BLaER1 treated with 17β-estradiol and CSF1 and Interleukin-3, amounts not matched to agents 10 nM and 100 nM (cell line): ENCODE results near the gene SLC39A11.
A peak's percentile ranks its signal among the peaks of the same experiment; 100 is the strongest.
"Not testable (repeated sequence)": the region's sequence is repeated elsewhere in the genome, so short reads cannot be mapped to it uniquely, and the experiment has no call there.

Source experiments
- H3K27ac ChIP-seq, 11 experiments: shearing (Covaris generic); formaldehyde crosslinking; 2 replicates each; pipeline ENCODE4 v1.8.1; 2022
- H3K27me3 ChIP-seq, 11 experiments: shearing (Covaris generic); formaldehyde crosslinking; 2 replicates each; pipeline ENCODE4 v1.8.1; 2022
- H3K36me3 ChIP-seq, 11 experiments: shearing (Covaris generic); formaldehyde crosslinking; 2 replicates each; pipeline ENCODE4 v1.8.1; 2022
- H3K4me1 ChIP-seq, 10 experiments: shearing (Covaris generic); formaldehyde crosslinking; 2 replicates each; pipeline ENCODE4 v1.8.1; 2022
- H3K4me2 ChIP-seq, 11 experiments: shearing (Covaris generic); formaldehyde crosslinking; 2 replicates each; pipeline ENCODE4 v1.8.1; 2022
- H3K4me3 ChIP-seq, 10 experiments: shearing (Covaris generic); formaldehyde crosslinking; 2 replicates each; pipeline ENCODE4 v1.8.1; 2022
- H3K9ac ChIP-seq, 11 experiments: shearing (Covaris generic); formaldehyde crosslinking; 2 replicates each; pipeline ENCODE4 v1.8.1; 2022
- H3K9me3 ChIP-seq, 11 experiments: shearing (Covaris generic); formaldehyde crosslinking; replicated peaks in 1 of 11; 2 replicates each; pipeline ENCODE4 v1.8.1; 2022
- H4K20me1 ChIP-seq, 11 experiments: shearing (Covaris generic); formaldehyde crosslinking; 2 replicates each; pipeline ENCODE4 v1.8.1; 2022
- Cebpa-rat ChIP-seq, 11 experiments: shearing (Covaris generic); IDR thresholded peaks; 2 replicates each; pipeline ENCODE4 v1.8.1; 2022

SLC39A11 gene

GRCh38 chr17:73071066-73071999 is 21.2 kb downstream of the SLC39A11 start:
- Histone ChIP-seq H3K9me3 (peaks cover 2 to 40% (median 23%) of the 10 kb centered on the region in 11 experiments; a peak in 19 of 22 replicates), H3K27me3 (no peaks in the 10 kb centered on the region), H3K4me2 (peak overlapping the region; percentile 67 to 88 (median 82); a peak in 21 of 22 replicates), H3K9ac (peak overlapping the region in 6 of 11 experiments; percentile 58 to 73 (median 70); a peak in 11 of 22 replicates), H4K20me1 (no peaks in the 10 kb centered on the region), H3K27ac (peak overlapping the region in 7 of 11 experiments; percentile 54 to 85 (median 78); a peak in 13 of 22 replicates), H3K4me1 (peaks cover 23 to 67% (median 60%) of the 10 kb centered on the region in 10 experiments), H3K4me3 (no peak overlapping the region), H3K36me3 (peaks cover 18 to 35% (median 25%) of the 10 kb centered on the region in 11 experiments; a peak in 20 of 22 replicates)
- no peak for TF ChIP-seq Cebpa-rat (IDR thresholded peaks at IDR 0.05)

GRCh38 chr17:73069841-73070240 is 22.6 kb downstream of the SLC39A11 start:
- Histone ChIP-seq H3K9ac (no peak overlapping the region), H3K27me3 (no peaks in the 10 kb centered on the region), H3K9me3 (peaks cover 3 to 40% (median 24%) of the 10 kb centered on the region in 11 experiments; a peak in 19 of 22 replicates), H4K20me1 (no peaks in the 10 kb centered on the region; a peak in 1 of 22 replicates), H3K36me3 (peaks cover 18 to 42% (median 28%) of the 10 kb centered on the region in 11 experiments; a peak in 20 of 22 replicates), H3K4me2 (peak overlapping the region in 7 of 11 experiments; percentile 72 to 88 (median 82); a peak in 12 of 22 replicates), H3K27ac (peak overlapping the region in 5 of 11 experiments; percentile 5 to 85 (median 79); a peak in 6 of 22 replicates), H3K4me1 (peaks cover 23 to 68% (median 60%) of the 10 kb centered on the region in 10 experiments), H3K4me3 (peak overlapping the region in 1 of 10 experiments; percentile 21; a peak in 1 of 20 replicates)
- no peak for TF ChIP-seq Cebpa-rat (IDR thresholded peaks at IDR 0.05)

- Histone ChIP-seq H4K20me1 (peaks cover 0 to 3% (median 0%) of the 10 kb centered on the region in 11 experiments; a peak in 2 of 22 replicates), H3K4me3 (no peak overlapping the region), H3K27ac (peak overlapping the region in 3 of 11 experiments; percentile 13 to 64 (median 24); a peak in 4 of 22 replicates), H3K4me2 (peak overlapping the region in 8 of 11 experiments; percentile 13 to 87 (median 59); a peak in 13 of 22 replicates), H3K9ac (no peak overlapping the region), H3K27me3 (no peaks in the 10 kb centered on the region), H3K9me3 (peaks cover 3 to 40% (median 24%) of the 10 kb centered on the region in 11 experiments; a peak in 19 of 22 replicates), H3K4me1 (peaks cover 25 to 71% (median 63%) of the 10 kb centered on the region in 10 experiments), H3K36me3 (peaks cover 18 to 42% (median 28%) of the 10 kb centered on the region in 11 experiments; a peak in 20 of 22 replicates)
- TF ChIP-seq Cebpa-rat (IDR thresholded peaks at IDR 0.05) = no peak
Observed at GRCh38 chr17:73069164-73069770, 23.2 kb downstream of the SLC39A11 start.

DNA sequence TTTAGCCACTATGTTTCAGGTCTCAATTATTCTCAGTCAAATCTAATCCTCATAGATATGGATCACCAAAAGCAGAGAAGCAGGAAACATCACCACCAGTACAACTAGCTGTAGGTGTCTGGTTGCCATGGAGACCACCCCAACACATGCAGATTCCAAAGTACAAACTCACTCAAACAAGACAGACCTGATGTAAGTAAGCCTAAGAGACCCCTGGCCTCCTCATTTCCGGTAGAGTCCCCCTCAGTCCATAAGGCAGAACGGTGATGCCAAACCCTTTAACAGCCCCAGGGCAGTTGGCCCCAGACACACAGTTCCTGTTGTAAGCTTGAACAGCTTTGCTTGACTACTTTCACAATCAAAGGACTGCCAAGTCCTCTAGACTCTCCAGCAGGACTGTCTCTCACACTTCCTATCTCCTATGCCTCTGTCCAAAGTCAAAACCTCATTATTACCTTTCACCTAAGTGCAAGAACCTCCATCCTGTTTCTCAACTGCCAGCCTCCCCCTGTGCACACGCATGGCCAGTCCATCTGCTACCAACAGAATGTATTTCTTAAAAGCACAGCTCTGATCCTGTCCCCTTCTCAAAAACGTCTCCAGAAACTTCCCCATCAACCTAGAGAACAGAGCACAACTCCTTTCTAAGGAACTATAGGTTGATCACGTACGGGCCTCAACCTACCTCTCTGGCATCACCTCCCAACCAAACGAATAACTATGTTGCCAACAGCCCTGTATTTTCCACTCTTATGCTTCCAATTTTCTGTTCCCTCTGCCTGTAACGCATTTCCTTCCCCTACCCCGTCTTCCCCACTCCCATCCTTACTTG is 23.9 kb downstream of the SLC39A11 start:
- Histone ChIP-seq H3K27me3 (no peaks in the 10 kb centered on the region), H3K27ac (peak overlapping the region in 6 of 11 experiments; percentile 1 to 64 (median 17); a peak in 9 of 22 replicates), H3K9me3 (peaks cover 3 to 40% (median 24%) of the 10 kb centered on the region in 11 experiments; a peak in 19 of 22 replicates), H4K20me1 (peaks cover 0 to 3% (median 0%) of the 10 kb centered on the region in 11 experiments; a peak in 2 of 22 replicates), H3K9ac (0 out of 22 replicates have a peak overlapping the region, but pooled peaks of 1 of the 11 experiments have one; percentile 3), H3K4me1 (peaks cover 27 to 73% (median 67%) of the 10 kb centered on the region in 10 experiments), H3K4me2 (peak overlapping the region in 9 of 11 experiments; percentile 13 to 87 (median 59); a peak in 17 of 22 replicates), H3K36me3 (peaks cover 18 to 42% (median 28%) of the 10 kb centered on the region in 11 experiments; a peak in 20 of 22 replicates), H3K4me3 (no peak overlapping the region)
- TF ChIP-seq Cebpa-rat (IDR thresholded peaks at IDR 0.05) = no peak

- not testable (repeated sequence) for H3K27me3 ChIP-seq, H3K4me3 ChIP-seq, H4K20me1 ChIP-seq, H3K9ac ChIP-seq
- H3K9me3 ChIP-seq = peaks cover 3 to 41% (median 24%) of the 10 kb centered on the region in 11 experiments; a peak in 20 of 22 replicates
- peak overlapping the region in 4 of 11 experiments; percentile 12 to 64 (median 18); a peak in 4 of 22 replicates for H3K27ac ChIP-seq
- peak overlapping the region in 8 of 11 experiments; percentile 34 to 87 (median 59); a peak in 8 of 22 replicates for H3K4me2 ChIP-seq
- peaks cover 18 to 44% (median 30%) of the 10 kb centered on the region in 11 experiments; a peak in 20 of 22 replicates for H3K36me3 ChIP-seq
- peaks cover 18 to 68% (median 61%) of the 10 kb centered on the region in 10 experiments for H3K4me1 ChIP-seq
Observed at GRCh38 chr17:73067699-73068098, 24.8 kb downstream of the SLC39A11 start.

DNA sequence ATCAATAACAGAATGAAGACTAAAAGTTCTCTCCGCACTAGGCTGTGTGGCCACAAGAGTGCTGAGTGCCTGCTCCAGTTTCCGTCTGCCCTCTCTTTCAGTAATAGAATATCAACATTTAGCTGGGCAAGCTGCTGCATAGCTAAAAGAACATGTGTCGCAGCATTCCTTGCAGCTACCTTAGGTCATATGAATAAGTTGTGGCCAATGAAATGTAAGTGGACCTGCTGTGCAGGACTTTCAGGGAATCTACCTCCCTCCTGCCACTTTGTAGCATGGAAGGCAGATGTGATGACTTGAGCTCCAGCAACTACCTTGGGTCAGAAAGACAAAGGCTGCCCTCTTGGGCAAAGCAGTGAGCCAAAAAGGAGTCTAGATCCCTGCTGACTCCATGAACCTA is 25.4 kb downstream of the SLC39A11 start:
- Histone ChIP-seq H3K36me3 (peaks cover 18 to 47% (median 34%) of the 10 kb centered on the region in 11 experiments; a peak in 20 of 22 replicates), H3K4me3 (no peak overlapping the region), H3K27ac (peak overlapping the region in 1 of 11 experiments; percentile 64; a peak in 1 of 22 replicates), H3K27me3 (no peaks in the 10 kb centered on the region), H3K4me2 (no peak overlapping the region), H3K4me1 (peaks cover 12 to 61% (median 54%) of the 10 kb centered on the region in 10 experiments), H3K9ac (no peak overlapping the region), H4K20me1 (peaks cover 0 to 3% (median 0%) of the 10 kb centered on the region in 11 experiments; a peak in 2 of 22 replicates), H3K9me3 (peaks cover 3 to 45% (median 24%) of the 10 kb centered on the region in 11 experiments; a peak in 20 of 22 replicates)
- TF ChIP-seq Cebpa-rat (IDR thresholded peaks at IDR 0.05) = no peak

DNA sequence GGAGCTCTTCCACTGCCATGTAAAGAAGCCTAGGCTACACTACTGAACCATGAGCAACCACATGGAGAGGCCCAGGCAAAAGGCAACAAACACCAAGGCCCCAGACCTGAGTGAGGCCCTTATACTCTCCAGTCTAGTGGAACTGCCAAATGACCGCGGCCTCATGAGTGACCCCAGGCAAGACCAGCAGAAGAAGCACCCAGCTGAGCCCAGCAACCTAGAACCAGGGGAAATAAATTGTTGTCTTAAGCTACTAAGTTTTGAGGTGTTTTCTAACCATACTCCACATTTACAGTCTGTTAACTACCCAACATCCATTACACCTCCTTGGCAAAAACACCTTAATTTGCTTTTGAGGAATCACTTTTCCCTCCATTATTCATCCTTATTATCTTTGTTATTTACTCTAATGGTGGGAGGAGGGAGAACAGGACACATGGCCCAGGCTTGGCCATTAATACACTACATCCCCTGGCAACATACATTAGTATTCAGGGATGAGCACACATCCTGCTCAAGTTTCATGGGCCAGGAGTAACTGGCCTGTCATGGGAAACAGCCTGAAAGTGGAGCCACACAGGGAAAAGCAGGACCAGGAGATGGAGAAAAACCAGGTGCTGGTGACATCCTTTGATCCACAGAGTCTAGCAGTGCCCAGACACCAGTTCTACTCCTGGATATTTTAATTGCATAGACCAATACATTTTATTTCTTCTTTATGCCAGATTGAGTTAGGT is 26.2 kb downstream of the SLC39A11 start:
- Histone ChIP-seq H3K4me1 (peaks cover 5 to 54% (median 47%) of the 10 kb centered on the region in 10 experiments; a peak in 17 of 20 replicates), H3K4me3 (no peak overlapping the region), H4K20me1 (peaks cover 0 to 3% (median 0%) of the 10 kb centered on the region in 11 experiments; a peak in 2 of 22 replicates), H3K27ac (no peak overlapping the region), H3K27me3 (no peaks in the 10 kb centered on the region), H3K9me3 (peaks cover 3 to 45% (median 24%) of the 10 kb centered on the region in 11 experiments; a peak in 20 of 22 replicates), H3K9ac (no peak overlapping the region), H3K4me2 (no peak overlapping the region), H3K36me3 (peaks cover 18 to 47% (median 37%) of the 10 kb centered on the region in 11 experiments; a peak in 20 of 22 replicates)
- no peak for TF ChIP-seq Cebpa-rat (IDR thresholded peaks at IDR 0.05)
